Measurements from ENCODE around the gene SEM1. TPM values are rescaled to one million over a fixed set of nuclear protein-coding genes. Genes with fewer than 3 reads are reported as not detected.

Gene SEM1
- total and polyA plus RNA-seq, 2 experiments from 2014 or later, result 26.8 to 288 TPM

GRCh38 chr7:96719164-96719563, 9.5 kb upstream of the SEM1 start:
- no peak for DNase-seq (ENCODE audit: low spot score)
- Histone ChIP-seq H2AFZ (no peak overlapping the region), H3K9me2 (replicated peaks; ENCODE audit: insufficient read depth) (no peaks in the 10 kb centered on the region), H3K27ac (no peak overlapping the region), H3K36me3 (replicated peaks; ENCODE audit: insufficient read depth, low read depth) (no peaks in the 10 kb centered on the region), H3K4me2 (no peak overlapping the region), H3K9me3 (ENCODE audit: low read depth) (no peaks in the 10 kb centered on the region), H3K27me3 (peaks cover 4% of the 10 kb centered on the region), H3K79me2 (no peaks in the 10 kb centered on the region), H4K20me1 (ENCODE audit: insufficient read depth, poor library complexity, severe bottlenecking) (no peaks in the 10 kb centered on the region), H3K4me1 (ENCODE audit: insufficient read depth) (no peaks in the 10 kb centered on the region), H3K4me3 (no peak overlapping the region)
- TF ChIP-seq EZH2 (IDR thresholded peaks at IDR 0.05; ENCODE audit: borderline replicate concordance), result no peak
- TF ChIP-seq CTCF (IDR thresholded peaks at IDR 0.05; ENCODE audit: poor library complexity), result no peak
- no peak for TF ChIP-seq EZH2phosphoT487 (IDR thresholded peaks at IDR 0.05; ENCODE audit: low read depth, severe bottlenecking, unreplicated experiment)
- WGBS (ENCODE audit: low lambda C conversion rate, missing lambda C conversion rate), result 36% methylated on average over 4 of the region's 4 CpGs

- WGBS (ENCODE audit: low lambda C conversion rate, missing lambda C conversion rate), result 82% methylated on average over 3 of the region's 3 CpGs
Observed at GRCh38 chr7:96718107-96719003, 8.7 kb upstream of the SEM1 start.

DNA sequence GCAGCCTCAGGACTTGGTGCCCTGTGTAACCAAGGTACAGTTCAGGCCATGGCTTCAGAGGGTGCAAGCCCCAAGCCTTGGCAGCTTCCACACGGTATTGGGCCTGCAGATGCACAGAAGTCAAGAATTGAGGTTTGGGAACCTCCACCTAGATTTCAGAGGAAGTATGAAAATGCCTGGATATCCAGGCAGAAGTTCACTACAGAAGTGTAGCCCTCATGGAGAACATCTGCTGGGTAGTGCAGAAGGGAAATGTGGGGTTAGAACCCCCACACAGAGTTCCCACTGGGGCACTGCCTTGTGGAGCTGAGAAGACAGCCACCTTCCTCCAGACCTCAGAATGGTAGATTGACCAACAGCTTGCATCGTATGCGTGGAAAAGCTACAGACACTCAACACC, 3.4 kb upstream of the SEM1 start:
- H3K9me3 ChIP-seq (ENCODE audit: low read depth), result no peaks in the 10 kb centered on the region
- no peak overlapping the region for H3K4me3 ChIP-seq
- peaks cover 7% of the 10 kb centered on the region for H3K4me1 ChIP-seq (ENCODE audit: insufficient read depth)
- no peak overlapping the region for H3K4me2 ChIP-seq
- H2AFZ ChIP-seq, result no peak overlapping the region
- TF ChIP-seq EZH2phosphoT487 (IDR thresholded peaks at IDR 0.05; ENCODE audit: low read depth, severe bottlenecking, unreplicated experiment) (no peak), EZH2 (IDR thresholded peaks at IDR 0.05; ENCODE audit: borderline replicate concordance) (no peak), CTCF (IDR thresholded peaks at IDR 0.05; ENCODE audit: poor library complexity) (no peak)
- no peak overlapping the region for H3K27ac ChIP-seq
- H4K20me1 ChIP-seq (ENCODE audit: insufficient read depth, poor library complexity, severe bottlenecking), result peaks cover 2% of the 10 kb centered on the region
- peaks cover 12% of the 10 kb centered on the region for H3K79me2 ChIP-seq
- H3K36me3 ChIP-seq (replicated peaks; ENCODE audit: insufficient read depth, low read depth), result no peaks in the 10 kb centered on the region
- peaks cover 4% of the 10 kb centered on the region for H3K27me3 ChIP-seq
- WGBS (ENCODE audit: low lambda C conversion rate, missing lambda C conversion rate), result 80% methylated on average over 3 of the region's 3 CpGs
- no peak for DNase-seq (ENCODE audit: low spot score)
- no peaks in the 10 kb centered on the region for H3K9me2 ChIP-seq (replicated peaks; ENCODE audit: insufficient read depth)

More at GRCh38 chr7:96718107-96719003, 8.7 kb upstream of the SEM1 start:
- Histone ChIP-seq H2AFZ (no peak overlapping the region), H3K79me2 (no peaks in the 10 kb centered on the region), H3K4me1 (ENCODE audit: insufficient read depth) (no peaks in the 10 kb centered on the region), H3K9me2 (replicated peaks; ENCODE audit: insufficient read depth) (no peaks in the 10 kb centered on the region), H3K36me3 (replicated peaks; ENCODE audit: insufficient read depth, low read depth) (no peaks in the 10 kb centered on the region), H3K4me2 (no peak overlapping the region), H3K27me3 (peaks cover 4% of the 10 kb centered on the region), H3K27ac (no peak overlapping the region), H3K9me3 (ENCODE audit: low read depth) (no peaks in the 10 kb centered on the region), H4K20me1 (ENCODE audit: insufficient read depth, poor library complexity, severe bottlenecking) (no peaks in the 10 kb centered on the region), H3K4me3 (no peak overlapping the region)
- TF ChIP-seq EZH2phosphoT487 (IDR thresholded peaks at IDR 0.05; ENCODE audit: low read depth, severe bottlenecking, unreplicated experiment) (no peak), CTCF (IDR thresholded peaks at IDR 0.05; ENCODE audit: poor library complexity) (no peak), EZH2 (IDR thresholded peaks at IDR 0.05; ENCODE audit: borderline replicate concordance) (no peak)
- DNase-seq (ENCODE audit: low spot score), result no peak
